HL-60 (cell line): ENCODE data around the gene KIAA0319L.

Source experiments
- CTCF ChIP-seq: IDR thresholded peaks from one replicate; pipeline ENCODE4 v1.5.1; 2011; ENCODE audit warnings: low read length, control low read depth, inconsistent platforms; ENCODE audit not compliant: insufficient read depth
- GABPA ChIP-seq: IDR thresholded peaks from 2 replicates; pipeline ENCODE4 v1.6.1; 2012; ENCODE audit warnings: low read depth
- POLR2AphosphoS5 ChIP-seq: IDR thresholded peaks from 2 replicates; pipeline ENCODE4 v1.6.1; 2012; ENCODE audit warnings: low read depth
- REST ChIP-seq: IDR thresholded peaks from 2 replicates; pipeline ENCODE4 v1.6.1; 2012; ENCODE audit warnings: low read depth; ENCODE audit not compliant: insufficient replicate concordance
- SPI1 ChIP-seq: IDR thresholded peaks from 2 replicates; pipeline ENCODE4 v1.6.1; 2012; ENCODE audit warnings: low read depth, mild to moderate bottlenecking, borderline replicate concordance

- TF ChIP-seq CTCF (no peak), POLR2AphosphoS5 (no peak), GABPA (no peak), REST (no peak), SPI1 (no peak)
Measured at GRCh38 chr1:35454616-35455015, 102.6 kb downstream of the KIAA0319L start.
